ENCODE results near the gene ADRB1. TPM values are rescaled to one million over a fixed set of nuclear protein-coding genes. Genes with fewer than 3 reads are reported as not detected.

Gene ADRB1
- total and polyA plus RNA-seq, 2 of the 13 experiments (the other 11 are each of a cell fraction or from before 2014, with no cell fraction given) = 0.07 TPM; not detected in 1

- CTCF ChIA-PET (ENCODE audit: low intra/inter-chr PET ratio, low total read pairs) = no interaction called here
- no peak overlapping the region for H3K27ac ChIP-seq (ENCODE audit: extremely low read length, insufficient read depth, low read length)
- peaks cover 5% of the 10 kb centered on the region; the same call in 1 of the 2 replicates for H3K4me1 ChIP-seq (ENCODE audit: insufficient read depth, low read length)
- ATAC-seq = no peak; the same call in 2 of the 3 replicates
- intact Hi-C loops (cut with micrococcal nuclease; ENCODE audit: unreplicated experiment) = no loop called here
- no peaks in the 10 kb centered on the region for H3K36me3 ChIP-seq (replicated peaks in 1 of 2; ENCODE audit: control insufficient read depth in 1 of 2, insufficient read depth in 2 of 2, low read length in 2 of 2)
- H3K79me2 ChIP-seq (ENCODE audit: insufficient read depth, low read length) = no peaks in the 10 kb centered on the region
- H4K20me1 ChIP-seq (ENCODE audit: insufficient read depth, low read length) = no peaks in the 10 kb centered on the region
- no TSS peak for BruUV-seq (replicated peaks)
- FAIRE-seq = no peak
- peaks cover 0 to 1% of the 10 kb centered on the region in 2 experiments; a peak in 2 of 5 replicates for H3K27me3 ChIP-seq (ENCODE audit: control insufficient read depth in 1 of 2, insufficient read depth in 2 of 2, low read length in 2 of 2)
- H3K9ac ChIP-seq (ENCODE audit: insufficient read depth, low read depth, low read length) = no peak overlapping the region
- in situ Hi-C loops (cut with HindIII; ENCODE audit: extremely low pct_ligation_motif_present, low pct_unique_long_range_greater_than_20kb) = no loop called here
- POLR2A ChIA-PET = no interaction called here
- no peak for TF ChIP-seq FUBP1 (CRISPR knock-in tag; IDR thresholded peaks at IDR 0.05; ENCODE audit: borderline replicate concordance)
- no peak for DNase-seq (ENCODE audit: low spot score)
- no peaks in the 10 kb centered on the region for H3K9me3 ChIP-seq (ENCODE audit: low read length)
- WGBS (ENCODE audit: low lambda C conversion rate) = 62% methylated on average over 4 of the region's 4 CpGs
- H3K4me2 ChIP-seq (ENCODE audit: low read depth, low read length) = no peak overlapping the region
- H2AFZ ChIP-seq (ENCODE audit: low read length) = no peak overlapping the region
- no peak overlapping the region for H3K4me3 ChIP-seq (replicated peaks in 1 of 3; ENCODE audit: insufficient read depth in 1 of 3, low read depth in 2 of 3, low read length in 3 of 3)
These were observed 44.0 kb downstream of the ADRB1 start for GRCh38 chr10:114087655-114088054.

DNA sequence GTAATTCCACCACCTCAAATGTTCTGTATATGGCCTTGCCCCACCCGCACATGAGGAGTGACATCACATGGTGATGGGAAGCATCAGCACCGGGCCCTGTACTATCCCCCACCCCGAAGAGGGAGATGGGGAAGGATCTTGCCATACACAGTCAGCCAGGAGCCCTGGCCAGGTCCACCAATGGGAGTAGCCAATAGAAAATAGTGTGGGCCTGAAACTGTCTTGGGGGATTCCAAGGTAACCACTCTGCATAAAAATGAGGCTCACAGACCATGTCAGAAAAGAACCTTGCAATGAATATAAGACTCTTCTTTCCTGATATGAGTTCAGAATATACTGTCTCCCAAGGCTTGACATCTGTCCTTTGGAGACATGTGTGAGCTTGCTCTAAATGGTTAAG lies 51.1 kb downstream of the ADRB1 start:
- no peak for FAIRE-seq
- POLR2A ChIA-PET = no interaction called here

More for the DNA sequence above, 51.1 kb downstream of the ADRB1 start:
- Histone ChIP-seq H3K79me2 (ENCODE audit: insufficient read depth, low read length) (no peaks in the 10 kb centered on the region), H3K9ac (ENCODE audit: insufficient read depth, low read depth, low read length) (no peak overlapping the region), H3K4me1 (ENCODE audit: insufficient read depth, low read length) (peaks cover 4% of the 10 kb centered on the region; the same call in 1 of the 2 replicates), H3K4me2 (ENCODE audit: low read depth, low read length) (no peak overlapping the region), H3K27me3 (ENCODE audit: control insufficient read depth in 1 of 2, insufficient read depth in 2 of 2, low read length in 2 of 2) (peaks cover 1 to 13% of the 10 kb centered on the region in 2 experiments; a peak in 3 of 5 replicates), H3K4me3 (replicated peaks in 1 of 3; ENCODE audit: insufficient read depth in 1 of 3, low read depth in 2 of 3, low read length in 3 of 3) (no peak overlapping the region), H2AFZ (ENCODE audit: low read length) (no peak overlapping the region), H3K27ac (ENCODE audit: extremely low read length, insufficient read depth, low read length) (no peak overlapping the region), H3K9me3 (ENCODE audit: low read length) (no peaks in the 10 kb centered on the region), H3K36me3 (replicated peaks in 1 of 2; ENCODE audit: control insufficient read depth in 1 of 2, insufficient read depth in 2 of 2, low read length in 2 of 2) (no peaks in the 10 kb centered on the region), H4K20me1 (ENCODE audit: insufficient read depth, low read length) (no peaks in the 10 kb centered on the region)
- no TSS peak for BruUV-seq (replicated peaks)
- WGBS (ENCODE audit: low lambda C conversion rate) = 44% methylated on average over 3 of the region's 3 CpGs
- no peak for DNase-seq (ENCODE audit: low spot score)
- intact Hi-C loops (cut with micrococcal nuclease; ENCODE audit: unreplicated experiment) (no loop called here), in situ Hi-C loops (cut with HindIII; ENCODE audit: extremely low pct_ligation_motif_present, low pct_unique_long_range_greater_than_20kb) (no loop called here)
- CTCF ChIA-PET (ENCODE audit: low intra/inter-chr PET ratio, low total read pairs) = no interaction called here
- TF ChIP-seq CC2D1A (CRISPR knock-in tag; IDR thresholded peaks at IDR 0.05) (no peak), RELA (CRISPR knock-in tag; IDR thresholded peaks at IDR 0.05) (no peak), TRIM22 (IDR thresholded peaks at IDR 0.05) (no peak), ZNF33B (CRISPR knock-in tag; IDR thresholded peaks at IDR 0.05) (no peak), PRMT3 (CRISPR knock-in tag; IDR thresholded peaks at IDR 0.05; ENCODE audit: borderline replicate concordance, low read depth) (no peak), FLYWCH1 (CRISPR knock-in tag; IDR thresholded peaks at IDR 0.05) (no peak), TEAD2 (CRISPR knock-in tag; IDR thresholded peaks at IDR 0.05) (no peak)
- TF ChIP-seq, protein P1, sequence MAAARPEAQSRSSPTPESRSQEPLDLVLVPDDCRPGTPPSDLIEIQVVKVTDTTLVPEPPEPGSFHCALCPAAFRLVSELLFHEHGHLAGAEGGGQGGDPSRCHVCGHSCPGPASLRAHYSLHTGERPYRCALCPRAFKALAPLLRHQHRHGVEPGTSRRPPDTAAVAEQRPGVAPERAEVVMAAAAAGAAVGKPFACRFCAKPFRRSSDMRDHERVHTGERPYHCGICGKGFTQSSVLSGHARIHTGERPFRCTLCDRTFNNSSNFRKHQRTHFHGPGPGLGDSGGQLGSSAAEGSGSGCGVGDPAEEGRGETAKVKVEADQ (CRISPR knock-in tag; IDR thresholded peaks at IDR 0.05; ENCODE audit: borderline replicate concordance) = no peak
- no peak for ATAC-seq

Measured in HepG2 (cell line).